Measurements from ENCODE around the gene C1QTNF9.
"Not testable (repeated sequence)": the region's sequence is repeated elsewhere in the genome, so short reads cannot be mapped to it uniquely, and the experiment has no call there.

The C1QTNF9 gene

GRCh38 chr13:24360106-24360505 lies 50.7 kb downstream of the C1QTNF9 start:
- no peaks in the 10 kb centered on the region for H3K36me3 ChIP-seq
- H3K27me3 ChIP-seq: no peaks in the 10 kb centered on the region
- TF ChIP-seq, protein P1, sequence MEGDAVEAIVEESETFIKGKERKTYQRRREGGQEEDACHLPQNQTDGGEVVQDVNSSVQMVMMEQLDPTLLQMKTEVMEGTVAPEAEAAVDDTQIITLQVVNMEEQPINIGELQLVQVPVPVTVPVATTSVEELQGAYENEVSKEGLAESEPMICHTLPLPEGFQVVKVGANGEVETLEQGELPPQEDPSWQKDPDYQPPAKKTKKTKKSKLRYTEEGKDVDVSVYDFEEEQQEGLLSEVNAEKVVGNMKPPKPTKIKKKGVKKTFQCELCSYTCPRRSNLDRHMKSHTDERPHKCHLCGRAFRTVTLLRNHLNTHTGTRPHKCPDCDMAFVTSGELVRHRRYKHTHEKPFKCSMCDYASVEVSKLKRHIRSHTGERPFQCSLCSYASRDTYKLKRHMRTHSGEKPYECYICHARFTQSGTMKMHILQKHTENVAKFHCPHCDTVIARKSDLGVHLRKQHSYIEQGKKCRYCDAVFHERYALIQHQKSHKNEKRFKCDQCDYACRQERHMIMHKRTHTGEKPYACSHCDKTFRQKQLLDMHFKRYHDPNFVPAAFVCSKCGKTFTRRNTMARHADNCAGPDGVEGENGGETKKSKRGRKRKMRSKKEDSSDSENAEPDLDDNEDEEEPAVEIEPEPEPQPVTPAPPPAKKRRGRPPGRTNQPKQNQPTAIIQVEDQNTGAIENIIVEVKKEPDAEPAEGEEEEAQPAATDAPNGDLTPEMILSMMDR (IDR thresholded peaks at IDR 0.05; ENCODE audit: low read depth, low read length): no peak
- no peak overlapping the region for H3K4me3 ChIP-seq (ENCODE audit: low read depth, low read length)
- 0 out of 2 replicates have a peak, but pooled peaks cover 3% of the 10 kb centered on the region for H3K9me3 ChIP-seq
- H3K4me1 ChIP-seq: no peaks in the 10 kb centered on the region
- no peak for DNase-seq

DNA sequence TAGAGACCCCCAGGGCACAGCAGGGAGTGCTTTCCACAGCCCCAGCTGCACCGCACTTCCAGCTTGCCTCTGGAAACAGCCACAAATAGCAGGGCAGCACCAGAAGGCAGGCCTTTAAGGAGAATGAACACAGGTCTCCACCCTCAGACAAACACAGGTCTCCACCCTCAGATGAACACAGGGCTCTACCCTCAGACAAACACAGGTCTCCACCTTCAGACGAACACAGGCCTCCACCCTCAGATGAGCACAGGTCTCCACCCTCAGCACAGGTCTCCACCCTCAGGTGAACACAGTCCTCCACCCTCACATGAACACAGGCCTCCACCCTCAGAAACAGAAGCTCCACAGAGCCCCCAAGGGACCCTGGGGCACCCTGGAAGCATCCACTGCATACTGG lies 51.7 kb downstream of the C1QTNF9 start:
- no peak for DNase-seq
- Histone ChIP-seq H3K9me3 (0 out of 2 replicates have a peak, but pooled peaks cover 3% of the 10 kb centered on the region), H3K4me3 (ENCODE audit: low read depth, low read length) (no peak overlapping the region), H3K4me1 (no peaks in the 10 kb centered on the region), H3K27me3 (no peaks in the 10 kb centered on the region), H3K36me3 (no peaks in the 10 kb centered on the region)
- TF ChIP-seq, protein P1 (IDR thresholded peaks at IDR 0.05; ENCODE audit: low read depth, low read length): no peak

DNA sequence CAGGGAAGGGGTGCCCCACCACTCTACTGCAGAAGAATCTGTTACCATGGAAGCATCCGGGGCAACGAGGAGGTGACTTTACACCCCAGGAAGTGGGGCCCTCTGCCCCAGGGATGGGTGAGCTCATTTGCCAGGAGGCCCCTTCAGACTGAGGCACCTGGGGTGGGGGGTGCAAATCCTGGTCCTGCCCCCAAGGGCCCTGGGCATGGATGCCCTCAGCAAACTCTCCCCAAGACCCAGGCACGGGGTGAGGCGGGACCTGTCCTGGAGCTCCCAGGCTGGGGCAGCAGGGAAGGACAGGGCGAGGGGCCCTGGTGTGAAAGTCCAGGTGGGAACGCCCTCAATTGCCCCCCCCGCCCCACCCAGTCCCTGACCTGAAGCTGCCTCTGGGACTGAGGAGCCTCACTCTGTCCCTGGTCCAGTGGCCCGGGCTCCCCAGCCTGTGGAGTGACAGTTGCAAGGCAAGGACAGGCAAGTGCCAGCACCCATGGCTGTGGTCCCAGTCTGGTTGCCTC lies 52.5 kb downstream of the C1QTNF9 start:
- no peaks in the 10 kb centered on the region for H3K4me1 ChIP-seq
- H3K27me3 ChIP-seq: no peaks in the 10 kb centered on the region
- DNase-seq: no peak
- TF ChIP-seq, protein P1 (IDR thresholded peaks at IDR 0.05; ENCODE audit: low read depth, low read length): no peak
- H3K9me3 ChIP-seq: 0 out of 2 replicates have a peak, but pooled peaks cover under 1% of the 10 kb centered on the region
- no peaks in the 10 kb centered on the region for H3K36me3 ChIP-seq
- no peak overlapping the region for H3K4me3 ChIP-seq (ENCODE audit: low read depth, low read length)

DNA sequence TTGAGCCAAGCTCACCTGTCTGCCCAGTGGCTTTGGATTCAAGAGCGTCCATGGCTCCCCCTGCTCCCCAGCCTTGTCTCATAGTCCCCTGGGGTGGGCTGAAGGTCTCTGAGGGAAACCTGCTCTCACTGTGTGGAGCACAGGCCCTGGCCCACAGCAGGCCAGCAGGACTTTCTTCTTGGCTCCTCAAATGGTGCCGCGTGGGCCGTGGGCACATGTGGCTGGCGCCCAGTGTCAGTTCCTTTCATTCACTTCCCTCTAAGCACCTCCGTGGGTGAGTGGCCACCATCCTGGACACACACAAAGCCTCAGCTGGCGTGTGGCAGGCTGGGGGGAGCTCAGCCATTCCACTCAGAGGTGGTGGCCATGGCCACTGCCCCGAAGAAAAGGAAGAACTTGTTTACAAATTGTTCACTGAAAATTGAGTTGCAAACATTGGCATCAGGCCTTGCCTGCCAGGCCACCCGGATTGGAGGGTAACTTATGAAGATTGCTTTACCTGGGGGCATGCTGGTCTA lies 53.1 kb downstream of the C1QTNF9 start:
- no peak overlapping the region for H3K4me3 ChIP-seq (ENCODE audit: low read depth, low read length)
- no peaks in the 10 kb centered on the region for H3K4me1 ChIP-seq
- DNase-seq: no peak
- TF ChIP-seq, protein P1 (IDR thresholded peaks at IDR 0.05; ENCODE audit: low read depth, low read length): no peak
- no peaks in the 10 kb centered on the region for H3K9me3 ChIP-seq
- H3K36me3 ChIP-seq: no peaks in the 10 kb centered on the region
- no peaks in the 10 kb centered on the region for H3K27me3 ChIP-seq

- DNase-seq: no peak
- Histone ChIP-seq H3K27me3 (no peaks in the 10 kb centered on the region), H3K4me3 (ENCODE audit: low read depth, low read length) (no peak overlapping the region), H3K9me3 (no peaks in the 10 kb centered on the region), H3K4me1 (no peaks in the 10 kb centered on the region), H3K36me3 (no peaks in the 10 kb centered on the region)
- TF ChIP-seq, protein P1 (IDR thresholded peaks at IDR 0.05; ENCODE audit: low read depth, low read length): no peak
Measured at GRCh38 chr13:24365191-24365590, 55.8 kb downstream of the C1QTNF9 start.

DNA sequence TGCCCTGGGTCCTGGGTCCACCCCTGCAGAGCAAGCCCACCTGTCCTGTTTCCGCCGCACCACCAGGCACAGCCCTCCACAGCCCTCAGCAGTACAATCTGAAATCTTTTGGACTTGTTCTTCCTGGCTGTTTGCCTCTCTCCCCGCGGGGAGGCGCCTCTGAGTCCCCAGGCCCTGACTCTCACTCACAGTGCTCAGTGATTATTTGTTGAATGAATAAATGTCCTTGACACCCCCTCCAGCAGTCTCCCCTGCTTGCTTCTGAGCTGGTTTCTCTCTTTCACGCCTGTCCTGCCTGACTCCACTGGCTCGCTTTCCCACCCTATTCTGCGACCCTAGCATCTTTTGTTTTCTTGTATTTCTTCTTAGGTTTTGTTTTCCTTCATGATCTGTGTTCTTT lies 56.9 kb downstream of the C1QTNF9 start:
- not testable (repeated sequence) for DNase-seq; H3K9me3 ChIP-seq; H3K36me3 ChIP-seq; H3K4me3 ChIP-seq (ENCODE audit: low read depth, low read length); H3K27me3 ChIP-seq; H3K4me1 ChIP-seq

GRCh38 chr13:24371273-24371672 lies 61.9 kb downstream of the C1QTNF9 start:
- not testable (repeated sequence) for DNase-seq; H3K4me3 ChIP-seq (ENCODE audit: low read depth, low read length); H3K4me1 ChIP-seq; H3K9me3 ChIP-seq; H3K36me3 ChIP-seq; H3K27me3 ChIP-seq
